CD4-positive, alpha-beta memory T cell (primary cell): Measurements from ENCODE around the gene LTA4H. TPM values are rescaled to one million over a fixed set of nuclear protein-coding genes. Genes with fewer than 3 reads are reported as not detected.
A peak's percentile ranks its signal among the peaks of the same experiment; 100 is the strongest.

ENCODE experiments used
- CTCF ChIA-PET: fragments of 350-600 bp; sonication (Branson Sonifier 250); formaldehyde crosslinking; loops from one replicate; lab custom pipeline; 2021; ENCODE audit warnings: inconsistent platforms; ENCODE audit not compliant: partially characterized antibody; lab: Charles Lee
- POLR2A ChIA-PET: fragments of 350-600 bp; sonication (Branson Sonifier 250); formaldehyde crosslinking; loops from one replicate; lab custom pipeline; 2021; ENCODE audit not compliant: partially characterized antibody; lab: Charles Lee
- DNase-seq, 5 donors: peaks; one replicate each; pipeline versions ENCODE4 v3.0.0 to v3.0.0-alpha.2; 2020 to 2022; ENCODE audit warnings: mixed read lengths in 1 of 5
- H3K27ac ChIP-seq: one replicate; pipeline ENCODE4 v1.7.0; 2013; ENCODE audit warnings: low read depth, low read length
- H3K27me3 ChIP-seq: 2 replicates; pipeline ENCODE4 v1.7.0; 2013; ENCODE audit warnings: mild to moderate bottlenecking, low read length, moderate library complexity; ENCODE audit not compliant: insufficient read depth
- H3K36me3 ChIP-seq: 2 replicates; pipeline ENCODE4 v1.7.0; 2013; ENCODE audit warnings: mild to moderate bottlenecking, low read length, moderate library complexity; ENCODE audit not compliant: insufficient read depth
- H3K4me1 ChIP-seq: 2 replicates; pipeline ENCODE4 v1.7.0; 2013; ENCODE audit warnings: mild to moderate bottlenecking, low read length, moderate library complexity; ENCODE audit not compliant: insufficient read depth
- H3K4me3 ChIP-seq, 2 donors: one replicate each; pipeline ENCODE4 v1.7.0; 2013; ENCODE audit warnings: low read length in 2 of 2, mild to moderate bottlenecking in 1 of 2
- H3K9me3 ChIP-seq, 2 donors: one replicate each; pipeline ENCODE4 v1.7.0; 2013; ENCODE audit warnings: low read length in 2 of 2, control low read depth in 1 of 2; ENCODE audit not compliant: control insufficient read depth in 1 of 2
- H3K27ac Mint-ChIP-seq, 7 donors: one replicate each; pipeline ENCODE4 v1.8.0; 2020 to 2021; ENCODE audit warnings: mixed read lengths in 7 of 7, mild to moderate bottlenecking in 6 of 7, inconsistent platforms in 3 of 7, moderate library complexity in 3 of 7
- H3K27me3 Mint-ChIP-seq, 2 donors: one replicate each; pipeline ENCODE4 v1.8.0; 2020 to 2021; ENCODE audit warnings: mixed read lengths in 2 of 2
- H3K36me3 Mint-ChIP-seq, 2 donors: one replicate each; pipeline ENCODE4 v1.8.0; 2020 to 2021; ENCODE audit warnings: mixed read lengths in 2 of 2, inconsistent platforms in 1 of 2, mild to moderate bottlenecking in 1 of 2
- H3K4me1 Mint-ChIP-seq, 4 donors: one replicate each; pipeline ENCODE4 v1.8.0; 2020 to 2021; ENCODE audit warnings: mixed read lengths in 4 of 4, mild to moderate bottlenecking in 1 of 4
- H3K4me3 Mint-ChIP-seq, 8 donors: one replicate each; pipeline ENCODE4 v1.8.0; 2020 to 2021; ENCODE audit warnings: mixed read lengths in 8 of 8, mild to moderate bottlenecking in 7 of 8, moderate library complexity in 6 of 8, inconsistent platforms in 3 of 8
- H3K9me3 Mint-ChIP-seq, 8 donors: one replicate each; pipeline ENCODE4 v1.8.0; 2020 to 2021; ENCODE audit warnings: mixed read lengths in 8 of 8, mild to moderate bottlenecking in 5 of 8, inconsistent platforms in 3 of 8, moderate library complexity in 1 of 8
- intact Hi-C: fragments of 100-400 bp; cut with micrococcal nuclease; formaldehyde crosslinking; loops from one replicate; pipeline ENCODE4 v1.15.1; 2023
- polyA plus RNA-seq, 2 donors: library from polyadenylated mRNA; unstranded; fragments of 300-500 nt; fragmentation: Illumina TruSeq; gene quantifications; one replicate each; pipeline ENCODE4 v1.2.3, GENCODE V29; 2021
- total RNA-seq, 2 experiments: library from RNA; stranded (reverse); gene quantifications; one replicate each; pipeline ENCODE4 v1.2.3, GENCODE V29; 2021

LTA4H gene
- total and polyA plus RNA-seq, 4 experiments from 2014 or later = 57.7 to 77.6 (median 58.7) TPM

DNA sequence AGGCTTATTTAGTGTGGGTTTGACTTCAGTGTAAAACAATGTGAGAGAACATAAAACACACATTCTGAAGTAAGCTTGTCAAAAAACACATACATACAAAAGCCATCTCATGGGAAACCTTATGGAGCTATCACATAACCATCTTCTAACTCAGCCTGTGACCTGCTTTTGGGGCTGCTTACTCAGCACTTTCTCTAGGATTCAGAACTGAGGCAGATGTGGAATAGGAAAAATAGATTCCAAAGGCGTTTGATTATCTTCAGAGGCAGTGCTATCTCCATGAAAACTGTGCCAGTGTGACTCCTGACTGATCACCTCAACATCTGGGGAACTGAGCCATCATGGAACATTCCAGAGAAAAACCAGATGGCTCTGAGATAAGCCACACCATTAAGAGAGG lies 52.8 kb downstream of the LTA4H start:
- H3K27me3 ChIP-seq = no peaks in the 10 kb centered on the region
- Mint-ChIP-seq H3K9me3 (no peaks in the 10 kb centered on the region), H3K4me1 (no peaks in the 10 kb centered on the region), H3K27ac (no peak overlapping the region), H3K36me3 (no peaks in the 10 kb centered on the region), H3K27me3 (no peaks in the 10 kb centered on the region), H3K4me3 (no peak overlapping the region)
- no peaks in the 10 kb centered on the region for H3K4me1 ChIP-seq
- no peak overlapping the region for H3K4me3 ChIP-seq
- intact Hi-C loops = no loop called here
- no peaks in the 10 kb centered on the region for H3K36me3 ChIP-seq
- CTCF ChIA-PET = no interaction called here
- POLR2A ChIA-PET = no interaction called here
- no peak overlapping the region for H3K27ac ChIP-seq
- no peaks in the 10 kb centered on the region for H3K9me3 ChIP-seq
- DNase-seq = no peak

DNA sequence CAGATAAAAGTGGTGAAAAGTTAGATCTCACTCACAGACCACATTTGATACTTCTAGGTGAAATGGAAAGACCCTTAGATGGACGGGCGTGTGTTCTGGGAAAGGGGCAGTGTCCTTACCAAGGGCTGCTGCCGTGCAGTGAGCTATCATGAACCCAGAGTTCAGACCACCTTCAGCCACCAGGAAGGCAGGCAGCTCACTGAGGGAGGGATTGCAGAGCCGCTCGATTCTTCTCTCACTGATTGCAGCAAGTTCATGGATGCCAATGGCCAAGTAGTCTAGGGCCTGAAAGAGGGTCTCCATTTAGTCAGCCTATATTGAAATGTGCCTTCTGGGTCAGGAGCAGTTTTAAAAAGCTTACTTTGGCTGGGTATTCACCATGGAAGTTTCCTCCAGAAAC lies 55.0 kb downstream of the LTA4H start:
- Histone ChIP-seq H3K9me3 (no peaks in the 10 kb centered on the region), H3K36me3 (no peaks in the 10 kb centered on the region), H3K4me3 (no peak overlapping the region), H3K27me3 (no peaks in the 10 kb centered on the region), H3K4me1 (no peaks in the 10 kb centered on the region), H3K27ac (no peak overlapping the region)
- no peak overlapping the region for H3K27ac Mint-ChIP-seq
- DNase-seq = no peak
- POLR2A ChIA-PET = no interaction called here
- no peak overlapping the region for H3K4me3 Mint-ChIP-seq
- no peaks in the 10 kb centered on the region for H3K4me1 Mint-ChIP-seq
- no peaks in the 10 kb centered on the region for H3K27me3 Mint-ChIP-seq
- CTCF ChIA-PET = no interaction called here
- intact Hi-C loops = no loop called here
- H3K9me3 Mint-ChIP-seq = no peaks in the 10 kb centered on the region
- H3K36me3 Mint-ChIP-seq = no peaks in the 10 kb centered on the region

DNA sequence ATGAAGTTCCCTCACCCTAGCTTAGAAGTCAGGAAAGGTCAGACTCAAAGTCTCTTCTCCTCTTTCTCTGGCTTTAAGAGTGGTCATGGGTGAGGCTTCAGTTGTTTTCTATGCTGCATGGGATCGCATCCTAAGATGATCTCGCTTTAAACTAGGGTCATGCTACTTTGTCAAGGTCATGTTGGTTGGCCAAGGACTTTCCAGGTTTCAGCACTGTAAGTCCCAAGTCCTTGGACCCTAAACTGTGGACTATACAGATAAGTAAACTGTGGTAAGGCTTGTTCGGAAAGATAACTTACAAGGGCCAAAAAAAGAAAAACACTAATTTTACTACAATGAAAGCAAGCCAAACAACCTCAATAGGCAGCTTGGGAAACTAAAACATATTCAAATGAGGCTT lies 56.6 kb downstream of the LTA4H start:
- ChIA-PET POLR2A (no interaction called here), CTCF (interaction anchor here (1.4 kb wide), 1 partner anchor 9 kb away, joined by 3 read pairs; no protein-coding TSS in a partner anchor)
- H3K27ac Mint-ChIP-seq = no peak overlapping the region
- Histone ChIP-seq H3K36me3 (no peaks in the 10 kb centered on the region), H3K27me3 (no peaks in the 10 kb centered on the region), H3K4me3 (no peak overlapping the region), H3K27ac (no peak overlapping the region), H3K9me3 (no peaks in the 10 kb centered on the region), H3K4me1 (no peaks in the 10 kb centered on the region)
- no peak overlapping the region for H3K4me3 Mint-ChIP-seq
- no peaks in the 10 kb centered on the region for H3K27me3 Mint-ChIP-seq
- H3K36me3 Mint-ChIP-seq = no peaks in the 10 kb centered on the region
- no peaks in the 10 kb centered on the region for H3K9me3 Mint-ChIP-seq
- no peak for DNase-seq
- intact Hi-C loops = no loop called here
- no peaks in the 10 kb centered on the region for H3K4me1 Mint-ChIP-seq

DNA sequence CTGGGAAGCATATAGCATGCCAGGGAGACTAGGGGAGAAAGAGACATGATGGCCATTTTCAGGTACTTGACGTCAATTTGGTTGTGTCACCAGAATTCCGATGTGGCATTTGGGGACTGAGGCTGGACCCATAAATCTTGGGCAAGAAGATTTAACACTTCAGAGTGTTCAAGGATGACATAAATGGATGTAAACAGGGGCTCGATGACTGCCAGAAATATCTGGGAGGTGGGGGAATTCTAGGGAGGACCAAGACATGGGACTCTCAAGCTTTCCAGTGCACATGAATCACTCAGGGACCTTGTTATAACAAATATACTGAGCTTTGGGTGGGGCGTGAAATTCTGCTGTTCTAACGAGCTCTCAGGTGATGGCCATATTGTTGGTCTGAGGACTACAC lies 57.0 kb downstream of the LTA4H start:
- POLR2A ChIA-PET = no interaction called here
- H3K9me3 Mint-ChIP-seq = no peaks in the 10 kb centered on the region
- Histone ChIP-seq H3K36me3 (no peaks in the 10 kb centered on the region), H3K9me3 (no peaks in the 10 kb centered on the region), H3K27ac (no peak overlapping the region), H3K27me3 (no peaks in the 10 kb centered on the region), H3K4me3 (no peak overlapping the region), H3K4me1 (no peaks in the 10 kb centered on the region)
- no peak for DNase-seq
- intact Hi-C loops = no loop called here
- no peaks in the 10 kb centered on the region for H3K36me3 Mint-ChIP-seq
- H3K4me1 Mint-ChIP-seq = no peaks in the 10 kb centered on the region
- no peaks in the 10 kb centered on the region for H3K27me3 Mint-ChIP-seq
- H3K27ac Mint-ChIP-seq = no peak overlapping the region
- H3K4me3 Mint-ChIP-seq = no peak overlapping the region
- CTCF ChIA-PET = interaction anchor here (1.4 kb wide), 1 partner anchor 9 kb away, joined by 3 read pairs; no protein-coding TSS in a partner anchor

DNA sequence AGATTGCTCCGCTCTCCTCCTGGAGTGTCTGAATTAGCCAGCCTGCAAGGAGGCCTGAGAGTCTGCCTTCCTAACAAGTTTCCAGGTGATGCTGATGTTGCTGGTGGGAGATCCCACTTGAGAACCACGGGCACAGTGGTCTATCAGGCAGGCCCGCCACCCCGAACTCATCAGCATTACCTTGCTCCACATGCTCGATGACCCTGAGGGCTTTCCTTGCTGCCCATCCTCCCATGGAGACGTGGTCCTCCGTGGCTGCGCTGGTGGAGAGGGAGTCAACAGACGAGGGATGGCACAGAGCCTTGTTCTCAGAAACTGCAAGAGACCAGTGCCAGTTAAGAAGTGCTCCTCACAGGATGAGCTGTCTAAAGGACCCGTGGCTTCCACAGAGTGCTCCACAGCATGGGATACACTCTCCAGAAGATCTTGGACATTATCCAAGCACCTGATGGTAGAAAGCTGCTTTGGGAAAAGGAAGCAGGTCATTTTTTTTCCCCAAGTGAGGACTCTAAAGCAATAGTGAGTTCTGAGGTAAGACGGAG lies 57.6 kb downstream of the LTA4H start:
- no peaks in the 10 kb centered on the region for H3K36me3 ChIP-seq
- POLR2A ChIA-PET = no interaction called here
- DNase-seq = no peak
- H3K9me3 ChIP-seq = no peaks in the 10 kb centered on the region
- no peaks in the 10 kb centered on the region for H3K27me3 Mint-ChIP-seq
- H3K4me3 Mint-ChIP-seq = no peak overlapping the region
- no peaks in the 10 kb centered on the region for H3K4me1 ChIP-seq
- intact Hi-C loops = no loop called here
- no peaks in the 10 kb centered on the region for H3K4me1 Mint-ChIP-seq
- no peaks in the 10 kb centered on the region for H3K27me3 ChIP-seq
- peak overlapping the region in 1 of 7 donors; percentile 8 for H3K27ac Mint-ChIP-seq
- no peak overlapping the region for H3K27ac ChIP-seq
- no peak overlapping the region for H3K4me3 ChIP-seq
- no peaks in the 10 kb centered on the region for H3K9me3 Mint-ChIP-seq
- CTCF ChIA-PET = interaction anchor here (1.4 kb wide), 1 partner anchor 8 kb away, joined by 3 read pairs; no protein-coding TSS in a partner anchor
- H3K36me3 Mint-ChIP-seq = no peaks in the 10 kb centered on the region

DNA sequence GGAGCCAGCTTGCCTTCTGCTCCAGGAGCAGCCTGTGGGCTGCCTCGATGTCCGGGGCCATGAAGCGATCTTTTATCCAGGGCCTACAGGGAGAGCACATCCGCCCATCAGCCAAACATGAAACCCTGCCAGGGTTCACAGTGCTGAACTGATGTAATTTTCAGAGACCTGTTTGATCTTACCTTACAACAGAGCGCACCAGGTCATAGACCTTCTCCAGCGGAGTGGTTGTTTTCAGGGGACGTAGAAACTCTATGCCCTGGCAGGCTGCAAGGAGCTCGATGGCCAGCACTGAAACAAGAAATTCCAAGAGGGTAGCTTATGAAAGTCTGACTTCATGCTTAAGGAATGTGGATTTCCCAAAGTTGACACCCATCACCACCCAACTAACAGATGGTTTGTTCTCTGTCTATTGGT lies 59.0 kb downstream of the LTA4H start:
- DNase-seq = no peak
- H3K9me3 ChIP-seq = no peaks in the 10 kb centered on the region
- Mint-ChIP-seq H3K36me3 (no peaks in the 10 kb centered on the region), H3K27me3 (no peaks in the 10 kb centered on the region), H3K27ac (no peak overlapping the region), H3K9me3 (no peaks in the 10 kb centered on the region), H3K4me3 (no peak overlapping the region), H3K4me1 (no peaks in the 10 kb centered on the region)
- H3K4me1 ChIP-seq = no peaks in the 10 kb centered on the region
- ChIA-PET CTCF (interaction anchor here (1.2 kb wide), 1 partner anchor 22 kb away, joined by 4 read pairs; no protein-coding TSS in a partner anchor), POLR2A (no interaction called here)
- no peak overlapping the region for H3K4me3 ChIP-seq
- H3K36me3 ChIP-seq = no peaks in the 10 kb centered on the region
- intact Hi-C loops = no loop called here
- no peak overlapping the region for H3K27ac ChIP-seq
- H3K27me3 ChIP-seq = no peaks in the 10 kb centered on the region

DNA sequence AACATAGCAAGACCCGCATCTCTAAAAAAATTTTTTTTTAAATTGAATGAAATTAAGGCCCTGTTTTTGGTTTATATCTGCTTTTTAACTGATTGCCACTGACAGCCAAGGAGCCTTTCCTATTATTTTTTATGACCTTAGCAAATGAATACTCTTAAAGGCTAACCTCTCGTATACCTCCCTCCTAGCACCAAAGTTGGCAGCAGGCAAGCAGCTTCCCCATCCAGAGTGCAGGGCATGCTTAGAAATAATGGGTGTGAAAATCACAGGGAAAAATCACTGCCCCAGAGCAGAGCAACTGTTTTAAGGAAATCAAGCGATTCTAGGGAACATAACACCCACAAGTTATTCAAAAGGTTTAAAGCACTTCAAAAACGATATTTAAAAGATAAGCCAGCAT lies 59.9 kb downstream of the LTA4H start:
- intact Hi-C loops = no loop called here
- H3K27ac Mint-ChIP-seq = no peak overlapping the region
- H3K9me3 ChIP-seq = no peaks in the 10 kb centered on the region
- ChIA-PET CTCF (interaction anchor here (1.4 kb wide), 1 partner anchor 23 kb away, joined by 5 read pairs; no protein-coding TSS in a partner anchor), POLR2A (no interaction called here)
- no peak overlapping the region for H3K4me3 ChIP-seq
- no peaks in the 10 kb centered on the region for H3K4me1 ChIP-seq
- H3K36me3 Mint-ChIP-seq = no peaks in the 10 kb centered on the region
- no peak overlapping the region for H3K27ac ChIP-seq
- H3K27me3 Mint-ChIP-seq = no peaks in the 10 kb centered on the region
- no peaks in the 10 kb centered on the region for H3K4me1 Mint-ChIP-seq
- H3K4me3 Mint-ChIP-seq = no peak overlapping the region
- no peaks in the 10 kb centered on the region for H3K27me3 ChIP-seq
- H3K36me3 ChIP-seq = no peaks in the 10 kb centered on the region
- DNase-seq = no peak
- no peaks in the 10 kb centered on the region for H3K9me3 Mint-ChIP-seq
